Sigmoid colon (tissue), 4 donors: ENCODE measurements around the gene IGFBP7.

Experiments used
- POLR2A ChIP-seq, 2 donors: fragments of 450-650 bp; IDR thresholded peaks; one replicate each; pipeline ENCODE4 v1.6.1; 2016; ENCODE audit warnings: antibody characterized with exemption in 2 of 2, mild to moderate bottlenecking in 2 of 2, moderate library complexity in 2 of 2
- POLR2AphosphoS5 ChIP-seq, 4 donors: sonication (generic); formaldehyde crosslinking; IDR thresholded peaks; one replicate each; pipeline ENCODE4 v1.6.1; 2017; ENCODE audit warnings: antibody characterized with exemption in 4 of 4
- TF ChIP-seq, protein P1 (sequence below), 4 experiments: fragments of 450-650 bp in 3 of 4; fragments of 200-600 bp in 1 of 4; IDR thresholded peaks; one replicate each; pipeline ENCODE4 v1.5.1; 2016 to 2019; ENCODE audit warnings: antibody characterized with exemption in 4 of 4, mild to moderate bottlenecking in 3 of 4, moderate library complexity in 2 of 4

- TF ChIP-seq, protein P1, sequence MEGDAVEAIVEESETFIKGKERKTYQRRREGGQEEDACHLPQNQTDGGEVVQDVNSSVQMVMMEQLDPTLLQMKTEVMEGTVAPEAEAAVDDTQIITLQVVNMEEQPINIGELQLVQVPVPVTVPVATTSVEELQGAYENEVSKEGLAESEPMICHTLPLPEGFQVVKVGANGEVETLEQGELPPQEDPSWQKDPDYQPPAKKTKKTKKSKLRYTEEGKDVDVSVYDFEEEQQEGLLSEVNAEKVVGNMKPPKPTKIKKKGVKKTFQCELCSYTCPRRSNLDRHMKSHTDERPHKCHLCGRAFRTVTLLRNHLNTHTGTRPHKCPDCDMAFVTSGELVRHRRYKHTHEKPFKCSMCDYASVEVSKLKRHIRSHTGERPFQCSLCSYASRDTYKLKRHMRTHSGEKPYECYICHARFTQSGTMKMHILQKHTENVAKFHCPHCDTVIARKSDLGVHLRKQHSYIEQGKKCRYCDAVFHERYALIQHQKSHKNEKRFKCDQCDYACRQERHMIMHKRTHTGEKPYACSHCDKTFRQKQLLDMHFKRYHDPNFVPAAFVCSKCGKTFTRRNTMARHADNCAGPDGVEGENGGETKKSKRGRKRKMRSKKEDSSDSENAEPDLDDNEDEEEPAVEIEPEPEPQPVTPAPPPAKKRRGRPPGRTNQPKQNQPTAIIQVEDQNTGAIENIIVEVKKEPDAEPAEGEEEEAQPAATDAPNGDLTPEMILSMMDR (IDR thresholded peaks at IDR 0.05) = no peak
- TF ChIP-seq POLR2A (IDR thresholded peaks at IDR 0.05) (no peak), POLR2AphosphoS5 (IDR thresholded peaks at IDR 0.05) (no peak)
Measured at GRCh38 chr4:57149833-57150232, 39.6 kb upstream of the IGFBP7 start.
